Smooth muscle cell (in vitro differentiated cells): Measurements from ENCODE around the gene ARRB2. TPM values are rescaled to one million over a fixed set of nuclear protein-coding genes. Genes with fewer than 3 reads are reported as not detected.

Experiments used
- DNase-seq: peaks from one replicate; lab custom pipeline; 2025; ENCODE audit not compliant: unreplicated experiment; lab: John Stamatoyannopoulos, UW
- H2AFZ ChIP-seq: fragments of 200-600 bp; sonication (generic); 2 replicates; pipeline ENCODE4 v1.6.0; 2016; ENCODE audit warnings: antibody characterized with exemption, low read depth, mild to moderate bottlenecking
- H3F3A ChIP-seq: fragments of 200-600 bp; sonication (generic); 2 replicates; pipeline ENCODE4 v1.6.0; 2017; ENCODE audit warnings: antibody characterized with exemption, low read depth
- H3K27ac ChIP-seq: fragments of 200-600 bp; sonication (generic); 2 replicates; pipeline ENCODE4 v1.5.1; 2016; ENCODE audit warnings: low read depth, mild to moderate bottlenecking
- H3K27me3 ChIP-seq: fragments of 200-600 bp; sonication (generic); 2 replicates; pipeline ENCODE4 v1.6.1; 2016; ENCODE audit warnings: low read depth, mild to moderate bottlenecking
- H3K36me3 ChIP-seq: fragments of 200-600 bp; sonication (generic); 2 replicates; pipeline ENCODE4 v1.5.1; 2016; ENCODE audit warnings: low read depth
- H3K4me1 ChIP-seq: fragments of 200-600 bp; sonication (generic); 2 replicates; pipeline ENCODE4 v1.5.1; 2016; ENCODE audit warnings: low read depth
- H3K4me2 ChIP-seq: fragments of 200-600 bp; sonication (generic); 2 replicates; pipeline ENCODE4 v1.6.0; 2016; ENCODE audit warnings: mild to moderate bottlenecking
- H3K4me3 ChIP-seq: fragments of 200-600 bp; sonication (generic); 2 replicates; pipeline ENCODE4 v1.5.1; 2016; ENCODE audit warnings: mild to moderate bottlenecking
- H3K79me2 ChIP-seq: fragments of 200-600 bp; sonication (generic); 2 replicates; pipeline ENCODE4 v1.6.0; 2016; ENCODE audit warnings: low read depth, mild to moderate bottlenecking
- H3K9ac ChIP-seq: fragments of 200-600 bp; sonication (generic); 2 replicates; pipeline ENCODE4 v1.6.0; 2016; ENCODE audit warnings: low read depth
- H3K9me3 ChIP-seq: fragments of 200-600 bp; sonication (generic); replicated peaks from 2 replicates; pipeline ENCODE4 v1.5.1; 2016; ENCODE audit warnings: low read depth
- H4K20me1 ChIP-seq: fragments of 200-600 bp; sonication (generic); 2 replicates; pipeline ENCODE4 v1.6.0; 2016; ENCODE audit warnings: low read depth
- CTCF ChIP-seq: fragments of 200-600 bp; sonication (generic); IDR thresholded peaks from 2 replicates; pipeline ENCODE4 v1.5.1; 2017; ENCODE audit warnings: borderline replicate concordance, mild to moderate bottlenecking, antibody characterized with exemption; ENCODE audit not compliant: insufficient read depth, poor library complexity, severe bottlenecking
- WGBS: methylation state at CpG from one replicate; pipeline ENCODE4 v1.1.7; 2016; ENCODE audit warnings: low lambda C conversion rate; 5-methylcytosine and 5-hydroxymethylcytosine counted together
- polyA plus RNA-seq: library from polyadenylated mRNA; unstranded; fragments of >200 nt; fragmentation: Nextera tagmentation; extraction: Ambion mirVana; gene quantifications from 2 replicates; pipeline ENCODE4 v1.2.1, GENCODE V29; 2016
- total RNA-seq: library from RNA; depleted of rRNA; stranded (reverse); fragments of >200 nt; gene quantifications from 2 replicates; pipeline ENCODE4 v1.2.3, GENCODE V29; 2014

The ARRB2 gene
- total and polyA plus RNA-seq, 2 experiments from 2014 or later = 4.0 to 7.6 TPM

GRCh38 chr17:4725646-4726310 is 15.3 kb downstream of the ARRB2 start:
- no peaks in the 10 kb centered on the region for H3K27me3 ChIP-seq
- no peak overlapping the region for H2AFZ ChIP-seq
- TF ChIP-seq CTCF = no peak
- no peaks in the 10 kb centered on the region for H3K9me3 ChIP-seq
- no peaks in the 10 kb centered on the region for H3K4me1 ChIP-seq
- H4K20me1 ChIP-seq = no peaks in the 10 kb centered on the region
- no peak overlapping the region for H3K4me2 ChIP-seq
- H3K9ac ChIP-seq = no peak overlapping the region
- H3K27ac ChIP-seq = no peak overlapping the region
- no peak for DNase-seq
- no peaks in the 10 kb centered on the region for H3F3A ChIP-seq
- no peaks in the 10 kb centered on the region for H3K79me2 ChIP-seq
- H3K36me3 ChIP-seq = no peaks in the 10 kb centered on the region
- no peak overlapping the region for H3K4me3 ChIP-seq
- 90% methylated on average over 9 of the region's 9 CpGs for WGBS

- no peaks in the 10 kb centered on the region for H3F3A ChIP-seq
- no peaks in the 10 kb centered on the region for H3K9me3 ChIP-seq
- H2AFZ ChIP-seq = no peak overlapping the region
- DNase-seq = no peak
- no peak overlapping the region for H3K4me3 ChIP-seq
- no peaks in the 10 kb centered on the region for H3K36me3 ChIP-seq
- H3K27me3 ChIP-seq = no peaks in the 10 kb centered on the region
- no peak overlapping the region for H3K27ac ChIP-seq
- H3K4me1 ChIP-seq = no peaks in the 10 kb centered on the region
- no peak overlapping the region for H3K4me2 ChIP-seq
- H4K20me1 ChIP-seq = peaks cover 4% of the 10 kb centered on the region
- H3K79me2 ChIP-seq = no peaks in the 10 kb centered on the region
- 61% methylated on average over 3 of the region's 3 CpGs for whole genome bisulfite sequencing
- no peak overlapping the region for H3K9ac ChIP-seq
- TF ChIP-seq CTCF = no peak
These were observed 17.7 kb downstream of the ARRB2 start for GRCh38 chr17:4728124-4728523.

- Histone ChIP-seq H3K27me3 (peaks cover 18% of the 10 kb centered on the region), H3K36me3 (no peaks in the 10 kb centered on the region), H2AFZ (no peak overlapping the region), H3K79me2 (no peaks in the 10 kb centered on the region), H3K9me3 (no peaks in the 10 kb centered on the region), H3K9ac (no peak overlapping the region), H3K4me3 (no peak overlapping the region), H3K4me1 (no peaks in the 10 kb centered on the region), H3K4me2 (no peak overlapping the region), H3K27ac (no peak overlapping the region), H3F3A (no peaks in the 10 kb centered on the region), H4K20me1 (peaks cover 4% of the 10 kb centered on the region)
- no peak for TF ChIP-seq CTCF
- no peak for DNase-seq
- 93% methylated on average over 6 of the region's 6 CpGs for WGBS
These were observed 22.7 kb downstream of the ARRB2 start for GRCh38 chr17:4733073-4733531.
